B cell (primary cell): Measurements from ENCODE around the gene SLC43A3.

Experiments used
- CTCF ChIP-seq: fragments of 200-600 bp; IDR thresholded peaks from one replicate; pipeline ENCODE4 v1.8.0; 2022; ENCODE audit warnings: antibody characterized with exemption, mild to moderate bottlenecking
- EZH2 ChIP-seq: IDR thresholded peaks from 2 replicates; pipeline ENCODE4 v1.6.1; 2012; ENCODE audit warnings: borderline replicate concordance, low read depth, mild to moderate bottlenecking, moderate library complexity, low read length; ENCODE audit not compliant: insufficient read depth, poor library complexity, severe bottlenecking

- TF ChIP-seq CTCF, result no peak
- no peak for TF ChIP-seq EZH2
Measured at GRCh38 chr11:57373146-57373545, 53.8 kb downstream of the SLC43A3 start.
